Breast epithelium (tissue), 3 donors: ENCODE results near the gene FGA.

Experiments
- POLR2A ChIP-seq: fragments of 450-650 bp; IDR thresholded peaks from one replicate; pipeline ENCODE4 v1.6.1; 2016; ENCODE audit warnings: antibody characterized with exemption, mild to moderate bottlenecking, moderate library complexity
- TF ChIP-seq, protein P1 (sequence below), 3 donors: fragments of 450-650 bp; IDR thresholded peaks; one replicate each; pipeline ENCODE4 v1.5.1; 2016 to 2017; ENCODE audit warnings: antibody characterized with exemption in 3 of 3, mild to moderate bottlenecking in 3 of 3, moderate library complexity in 3 of 3

DNA sequence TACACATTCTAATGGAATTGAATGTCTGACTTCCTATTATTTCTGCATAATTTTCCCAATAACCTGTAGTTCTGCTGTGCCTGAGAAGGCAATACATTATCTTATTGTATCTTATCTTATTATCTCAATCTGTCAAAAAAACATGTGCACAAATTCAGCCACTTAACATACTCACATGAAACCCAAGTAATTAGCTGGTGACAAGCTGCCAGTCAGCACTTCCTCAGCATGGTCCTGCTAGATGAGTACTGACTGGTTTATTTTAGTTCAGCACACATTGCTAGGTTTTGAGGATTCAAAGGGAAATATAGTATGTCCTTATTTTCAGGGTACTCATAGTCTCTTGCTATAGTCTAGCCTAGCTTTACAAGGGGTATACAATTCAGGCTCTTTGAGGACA, 39.8 kb upstream of the FGA start:
- TF ChIP-seq POLR2A = no peak
- TF ChIP-seq, protein P1, sequence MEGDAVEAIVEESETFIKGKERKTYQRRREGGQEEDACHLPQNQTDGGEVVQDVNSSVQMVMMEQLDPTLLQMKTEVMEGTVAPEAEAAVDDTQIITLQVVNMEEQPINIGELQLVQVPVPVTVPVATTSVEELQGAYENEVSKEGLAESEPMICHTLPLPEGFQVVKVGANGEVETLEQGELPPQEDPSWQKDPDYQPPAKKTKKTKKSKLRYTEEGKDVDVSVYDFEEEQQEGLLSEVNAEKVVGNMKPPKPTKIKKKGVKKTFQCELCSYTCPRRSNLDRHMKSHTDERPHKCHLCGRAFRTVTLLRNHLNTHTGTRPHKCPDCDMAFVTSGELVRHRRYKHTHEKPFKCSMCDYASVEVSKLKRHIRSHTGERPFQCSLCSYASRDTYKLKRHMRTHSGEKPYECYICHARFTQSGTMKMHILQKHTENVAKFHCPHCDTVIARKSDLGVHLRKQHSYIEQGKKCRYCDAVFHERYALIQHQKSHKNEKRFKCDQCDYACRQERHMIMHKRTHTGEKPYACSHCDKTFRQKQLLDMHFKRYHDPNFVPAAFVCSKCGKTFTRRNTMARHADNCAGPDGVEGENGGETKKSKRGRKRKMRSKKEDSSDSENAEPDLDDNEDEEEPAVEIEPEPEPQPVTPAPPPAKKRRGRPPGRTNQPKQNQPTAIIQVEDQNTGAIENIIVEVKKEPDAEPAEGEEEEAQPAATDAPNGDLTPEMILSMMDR (IDR thresholded peaks at IDR 0.05) = no peak
